Measurements from ENCODE around the gene SNX10.

SNX10 gene

GRCh38 chr7:26404189-26404996 lies 112.7 kb downstream of the SNX10 start:
- DNase-seq (ENCODE audit: low spot score): no peak

GRCh38 chr7:26406433-26406832 lies 114.8 kb downstream of the SNX10 start:
- DNase-seq (ENCODE audit: low spot score): no peak

GRCh38 chr7:26409661-26410547 lies 118.2 kb downstream of the SNX10 start:
- peak; percentile 19 for DNase-seq (ENCODE audit: low spot score)

GRCh38 chr7:26413007-26413691 lies 121.5 kb downstream of the SNX10 start:
- no peak for DNase-seq (ENCODE audit: low spot score)

- DNase-seq (ENCODE audit: low spot score): no peak
Measured at GRCh38 chr7:26416004-26416403, 124.3 kb downstream of the SNX10 start.

GRCh38 chr7:26417911-26418413 lies 126.3 kb downstream of the SNX10 start:
- DNase-seq (ENCODE audit: low spot score): peak; percentile 65

- DNase-seq (ENCODE audit: low spot score): no peak
Measured at GRCh38 chr7:26419198-26419597, 127.5 kb downstream of the SNX10 start.

GRCh38 chr7:26420422-26421019 lies 128.9 kb downstream of the SNX10 start:
- DNase-seq (ENCODE audit: low spot score): no peak

GRCh38 chr7:26422761-26423160 lies 131.1 kb downstream of the SNX10 start:
- DNase-seq (ENCODE audit: low spot score): no peak

GRCh38 chr7:26423436-26423835 lies 131.8 kb downstream of the SNX10 start:
- DNase-seq (ENCODE audit: low spot score): no peak

Data from LoVo (cell line).